IPS-18a (cell line): Measurements from ENCODE around the gene STAC.

ENCODE experiments used
- H3K27ac ChIP-seq: one replicate; pipeline ENCODE4 v1.5.1; 2013; ENCODE audit warnings: low read length
- H3K27me3 ChIP-seq: one replicate; pipeline ENCODE4 v1.6.1; 2013; ENCODE audit warnings: mild to moderate bottlenecking, low read length; ENCODE audit not compliant: control insufficient read depth, insufficient read depth
- H3K36me3 ChIP-seq: one replicate; pipeline ENCODE4 v1.6.1; 2013; ENCODE audit warnings: low read depth, low read length; ENCODE audit not compliant: control insufficient read depth
- H3K4me1 ChIP-seq: one replicate; pipeline ENCODE4 v1.6.1; 2013; ENCODE audit warnings: low read depth, low read length; ENCODE audit not compliant: control insufficient read depth
- H3K4me3 ChIP-seq: one replicate; pipeline ENCODE4 v1.5.1; 2013; ENCODE audit warnings: low read length
- H3K9ac ChIP-seq: one replicate; pipeline ENCODE4 v1.6.1; 2013; ENCODE audit warnings: mild to moderate bottlenecking, low read length, moderate library complexity
- H3K9me3 ChIP-seq: one replicate; pipeline ENCODE4 v1.6.1; 2013; ENCODE audit warnings: low read depth, low read length; ENCODE audit not compliant: control insufficient read depth

The STAC gene

GRCh38 chr3:36525115-36525801 is 145.0 kb downstream of the STAC start:
- Histone ChIP-seq H3K9me3 (no peaks in the 10 kb centered on the region), H3K36me3 (peaks cover 3% of the 10 kb centered on the region), H3K4me1 (peaks cover 5% of the 10 kb centered on the region), H3K4me3 (no peak overlapping the region), H3K27me3 (no peaks in the 10 kb centered on the region), H3K9ac (no peak overlapping the region), H3K27ac (no peak overlapping the region)

- H3K9me3 ChIP-seq = no peaks in the 10 kb centered on the region
- H3K27me3 ChIP-seq = no peaks in the 10 kb centered on the region
- H3K27ac ChIP-seq = no peak overlapping the region
- no peaks in the 10 kb centered on the region for H3K4me1 ChIP-seq
- H3K36me3 ChIP-seq = no peaks in the 10 kb centered on the region
- no peak overlapping the region for H3K4me3 ChIP-seq
- no peak overlapping the region for H3K9ac ChIP-seq
Measured at GRCh38 chr3:36538136-36538749, 157.9 kb downstream of the STAC start.

GRCh38 chr3:36540888-36541518 is 160.7 kb downstream of the STAC start:
- no peak overlapping the region for H3K27ac ChIP-seq
- no peak overlapping the region for H3K4me3 ChIP-seq
- H3K9me3 ChIP-seq = no peaks in the 10 kb centered on the region
- no peaks in the 10 kb centered on the region for H3K36me3 ChIP-seq
- H3K9ac ChIP-seq = no peak overlapping the region
- no peaks in the 10 kb centered on the region for H3K27me3 ChIP-seq
- no peaks in the 10 kb centered on the region for H3K4me1 ChIP-seq

- no peaks in the 10 kb centered on the region for H3K4me1 ChIP-seq
- no peaks in the 10 kb centered on the region for H3K27me3 ChIP-seq
- H3K9me3 ChIP-seq = no peaks in the 10 kb centered on the region
- no peak overlapping the region for H3K27ac ChIP-seq
- no peak overlapping the region for H3K4me3 ChIP-seq
- H3K9ac ChIP-seq = no peak overlapping the region
- H3K36me3 ChIP-seq = no peaks in the 10 kb centered on the region
Measured at GRCh38 chr3:36542186-36542585, 161.9 kb downstream of the STAC start.

- Histone ChIP-seq H3K36me3 (no peaks in the 10 kb centered on the region), H3K9ac (no peak overlapping the region), H3K9me3 (no peaks in the 10 kb centered on the region), H3K27ac (no peak overlapping the region), H3K27me3 (no peaks in the 10 kb centered on the region), H3K4me3 (no peak overlapping the region), H3K4me1 (no peaks in the 10 kb centered on the region)
Measured at GRCh38 chr3:36543276-36543997, 163.1 kb downstream of the STAC start.

- Histone ChIP-seq H3K27ac (no peak overlapping the region), H3K9ac (no peak overlapping the region), H3K4me1 (no peaks in the 10 kb centered on the region), H3K36me3 (no peaks in the 10 kb centered on the region), H3K9me3 (no peaks in the 10 kb centered on the region), H3K4me3 (no peak overlapping the region), H3K27me3 (no peaks in the 10 kb centered on the region)
Measured at GRCh38 chr3:36546226-36546625, 165.9 kb downstream of the STAC start.

GRCh38 chr3:36548712-36549111 is 168.4 kb downstream of the STAC start:
- Histone ChIP-seq H3K9me3 (no peaks in the 10 kb centered on the region), H3K9ac (no peak overlapping the region), H3K27ac (no peak overlapping the region), H3K27me3 (no peaks in the 10 kb centered on the region), H3K4me3 (no peak overlapping the region), H3K36me3 (no peaks in the 10 kb centered on the region), H3K4me1 (no peaks in the 10 kb centered on the region)

GRCh38 chr3:36557021-36557707 is 176.9 kb downstream of the STAC start:
- Histone ChIP-seq H3K4me1 (no peaks in the 10 kb centered on the region), H3K9me3 (no peaks in the 10 kb centered on the region), H3K27ac (no peak overlapping the region), H3K36me3 (no peaks in the 10 kb centered on the region), H3K27me3 (no peaks in the 10 kb centered on the region), H3K4me3 (no peak overlapping the region), H3K9ac (no peak overlapping the region)

- H3K36me3 ChIP-seq = no peaks in the 10 kb centered on the region
- H3K4me3 ChIP-seq = no peak overlapping the region
- H3K9ac ChIP-seq = no peak overlapping the region
- no peak overlapping the region for H3K27ac ChIP-seq
- no peaks in the 10 kb centered on the region for H3K27me3 ChIP-seq
- no peaks in the 10 kb centered on the region for H3K9me3 ChIP-seq
- H3K4me1 ChIP-seq = no peaks in the 10 kb centered on the region
Measured at GRCh38 chr3:36557708-36558421, 177.6 kb downstream of the STAC start.

GRCh38 chr3:36558961-36559360 is 178.7 kb downstream of the STAC start:
- no peaks in the 10 kb centered on the region for H3K36me3 ChIP-seq
- H3K4me1 ChIP-seq = no peaks in the 10 kb centered on the region
- H3K4me3 ChIP-seq = no peak overlapping the region
- no peak overlapping the region for H3K9ac ChIP-seq
- H3K27ac ChIP-seq = no peak overlapping the region
- H3K9me3 ChIP-seq = no peaks in the 10 kb centered on the region
- H3K27me3 ChIP-seq = no peaks in the 10 kb centered on the region

GRCh38 chr3:36560685-36561084 is 180.4 kb downstream of the STAC start:
- Histone ChIP-seq H3K4me3 (no peak overlapping the region), H3K9me3 (no peaks in the 10 kb centered on the region), H3K9ac (no peak overlapping the region), H3K36me3 (no peaks in the 10 kb centered on the region), H3K27ac (no peak overlapping the region), H3K27me3 (no peaks in the 10 kb centered on the region), H3K4me1 (no peaks in the 10 kb centered on the region)
